ENCODE measurements around the gene PRDM10. TPM values are rescaled to one million over a fixed set of nuclear protein-coding genes. Genes with fewer than 3 reads are reported as not detected.

The PRDM10 gene
- total and polyA plus RNA-seq, 2 donors (not counting 1 experiment from before 2014, with no cell fraction given): 2.5 to 2.9 TPM

DNA sequence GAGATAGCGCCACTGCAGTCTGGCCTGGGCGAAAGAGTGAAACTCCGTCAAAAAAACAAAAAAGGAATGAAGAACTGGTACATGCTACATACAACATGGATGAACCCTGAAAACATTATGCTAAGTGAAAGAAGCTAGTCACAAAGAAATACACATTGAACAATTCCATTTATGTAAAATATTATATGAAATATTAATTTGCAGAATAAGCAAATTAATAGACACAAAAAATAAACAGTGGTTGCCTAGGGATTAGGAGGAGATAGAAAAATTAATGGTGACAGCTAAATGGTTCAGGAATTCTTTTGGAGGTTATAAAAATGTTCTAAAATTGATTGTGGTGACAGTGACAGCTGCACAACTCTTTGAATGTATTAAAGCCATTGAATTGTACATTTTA, 14.7 kb downstream of the PRDM10 start:
- H3K27ac ChIP-seq (ENCODE audit: insufficient read depth, low read length): no peak overlapping the region
- H4K20me1 ChIP-seq (ENCODE audit: control insufficient read depth, extremely low read depth, insufficient read depth, low read length): no peaks in the 10 kb centered on the region
- H3K4me2 ChIP-seq (ENCODE audit: extremely low read depth, insufficient read depth, low read length): no peak overlapping the region
- TF ChIP-seq EZH2 (IDR thresholded peaks at IDR 0.05; ENCODE audit: low read length, missing control alignments): no peak
- TF ChIP-seq, protein P1, sequence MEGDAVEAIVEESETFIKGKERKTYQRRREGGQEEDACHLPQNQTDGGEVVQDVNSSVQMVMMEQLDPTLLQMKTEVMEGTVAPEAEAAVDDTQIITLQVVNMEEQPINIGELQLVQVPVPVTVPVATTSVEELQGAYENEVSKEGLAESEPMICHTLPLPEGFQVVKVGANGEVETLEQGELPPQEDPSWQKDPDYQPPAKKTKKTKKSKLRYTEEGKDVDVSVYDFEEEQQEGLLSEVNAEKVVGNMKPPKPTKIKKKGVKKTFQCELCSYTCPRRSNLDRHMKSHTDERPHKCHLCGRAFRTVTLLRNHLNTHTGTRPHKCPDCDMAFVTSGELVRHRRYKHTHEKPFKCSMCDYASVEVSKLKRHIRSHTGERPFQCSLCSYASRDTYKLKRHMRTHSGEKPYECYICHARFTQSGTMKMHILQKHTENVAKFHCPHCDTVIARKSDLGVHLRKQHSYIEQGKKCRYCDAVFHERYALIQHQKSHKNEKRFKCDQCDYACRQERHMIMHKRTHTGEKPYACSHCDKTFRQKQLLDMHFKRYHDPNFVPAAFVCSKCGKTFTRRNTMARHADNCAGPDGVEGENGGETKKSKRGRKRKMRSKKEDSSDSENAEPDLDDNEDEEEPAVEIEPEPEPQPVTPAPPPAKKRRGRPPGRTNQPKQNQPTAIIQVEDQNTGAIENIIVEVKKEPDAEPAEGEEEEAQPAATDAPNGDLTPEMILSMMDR (conservative IDR thresholded peaks at IDR 0.05 in 1 of 2, IDR thresholded peaks at IDR 0.05 in 1 of 2; ENCODE audit: low read depth in 1 of 2, low read length in 2 of 2): no peak
- H3K36me3 ChIP-seq (ENCODE audit: control insufficient read depth, insufficient read depth, low read length): no peaks in the 10 kb centered on the region
- no peak overlapping the region for H3K4me3 ChIP-seq (replicated peaks in 1 of 4; ENCODE audit: control extremely low read depth in 1 of 4, insufficient read depth in 1 of 4, low read depth in 3 of 4, low read length in 4 of 4)
- no peak for DNase-seq (ENCODE audit: low read depth in 2 of 2)
- H2AFZ ChIP-seq (ENCODE audit: low read length): no peak overlapping the region
- no peaks in the 10 kb centered on the region for H3K4me1 ChIP-seq (ENCODE audit: control insufficient read depth, extremely low read depth, insufficient read depth, low read length)
- H3K9ac ChIP-seq (ENCODE audit: insufficient read depth, low read length): no peak overlapping the region
- no peaks in the 10 kb centered on the region for H3K9me3 ChIP-seq (ENCODE audit: control insufficient read depth, insufficient read depth, low read depth, low read length)
- no peaks in the 10 kb centered on the region for H3K27me3 ChIP-seq (ENCODE audit: control insufficient read depth, insufficient read depth, low read length)
- H3K79me2 ChIP-seq (ENCODE audit: control insufficient read depth, insufficient read depth, low read length): no peaks in the 10 kb centered on the region

DNA sequence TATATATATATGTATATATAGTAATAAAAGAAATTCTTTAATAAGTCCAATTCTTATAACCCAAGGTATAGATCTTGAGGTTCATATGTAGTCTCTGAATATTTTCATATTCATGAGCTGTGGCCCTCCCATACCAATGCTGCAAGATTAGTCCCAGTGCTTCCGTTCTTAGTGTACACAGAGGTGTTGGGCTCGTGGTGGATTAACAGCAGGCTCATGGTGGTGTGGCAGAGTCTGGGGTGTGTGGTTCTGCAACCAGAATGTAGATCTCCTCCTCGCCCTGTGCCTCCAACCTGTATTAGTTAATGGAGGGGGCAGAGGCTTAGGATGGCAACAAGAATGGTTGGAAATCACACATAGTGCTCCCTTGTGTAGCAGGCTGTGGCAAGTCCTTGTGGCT, 16.8 kb downstream of the PRDM10 start:
- Histone ChIP-seq H3K4me1 (ENCODE audit: control insufficient read depth, extremely low read depth, insufficient read depth, low read length) (no peaks in the 10 kb centered on the region), H3K9ac (ENCODE audit: insufficient read depth, low read length) (no peak overlapping the region), H3K36me3 (ENCODE audit: control insufficient read depth, insufficient read depth, low read length) (no peaks in the 10 kb centered on the region), H3K79me2 (ENCODE audit: control insufficient read depth, insufficient read depth, low read length) (no peaks in the 10 kb centered on the region), H2AFZ (ENCODE audit: low read length) (no peak overlapping the region), H3K27me3 (ENCODE audit: control insufficient read depth, insufficient read depth, low read length) (no peaks in the 10 kb centered on the region), H3K9me3 (ENCODE audit: control insufficient read depth, insufficient read depth, low read depth, low read length) (no peaks in the 10 kb centered on the region), H3K27ac (ENCODE audit: insufficient read depth, low read length) (no peak overlapping the region), H4K20me1 (ENCODE audit: control insufficient read depth, extremely low read depth, insufficient read depth, low read length) (no peaks in the 10 kb centered on the region), H3K4me2 (ENCODE audit: extremely low read depth, insufficient read depth, low read length) (no peak overlapping the region), H3K4me3 (replicated peaks in 1 of 4; ENCODE audit: control extremely low read depth in 1 of 4, insufficient read depth in 1 of 4, low read depth in 3 of 4, low read length in 4 of 4) (no peak overlapping the region)
- DNase-seq (ENCODE audit: low read depth in 2 of 2): no peak
- TF ChIP-seq, protein P1 (conservative IDR thresholded peaks at IDR 0.05 in 1 of 2, IDR thresholded peaks at IDR 0.05 in 1 of 2; ENCODE audit: low read depth in 1 of 2, low read length in 2 of 2): no peak
- TF ChIP-seq EZH2 (IDR thresholded peaks at IDR 0.05; ENCODE audit: low read length, missing control alignments): no peak

DNA sequence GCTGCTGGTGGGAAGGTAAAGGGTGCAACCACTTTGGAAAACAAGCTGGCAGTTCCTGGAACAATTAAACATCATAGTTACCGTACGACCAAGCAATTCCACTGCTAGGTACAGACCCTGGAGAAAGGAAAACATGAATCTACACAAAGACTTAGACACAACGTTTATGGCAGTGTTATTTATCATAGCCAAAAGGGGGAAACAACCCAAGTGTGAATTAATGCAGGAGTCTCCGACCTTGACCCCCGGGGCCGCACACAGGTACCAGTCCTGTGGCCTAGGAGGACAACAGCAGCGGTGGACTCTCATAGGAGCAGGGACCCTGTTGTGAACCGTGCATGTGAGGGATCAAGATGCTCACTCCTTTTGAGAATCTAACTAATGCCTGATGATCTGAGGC, 22.5 kb downstream of the PRDM10 start:
- no peaks in the 10 kb centered on the region for H3K9me3 ChIP-seq (ENCODE audit: control insufficient read depth, insufficient read depth, low read depth, low read length)
- H3K4me1 ChIP-seq (ENCODE audit: control insufficient read depth, extremely low read depth, insufficient read depth, low read length): no peaks in the 10 kb centered on the region
- no peaks in the 10 kb centered on the region for H3K36me3 ChIP-seq (ENCODE audit: control insufficient read depth, insufficient read depth, low read length)
- no peak overlapping the region for H3K4me2 ChIP-seq (ENCODE audit: extremely low read depth, insufficient read depth, low read length)
- H3K79me2 ChIP-seq (ENCODE audit: control insufficient read depth, insufficient read depth, low read length): no peaks in the 10 kb centered on the region
- no peak for DNase-seq (ENCODE audit: low read depth in 2 of 2)
- TF ChIP-seq, protein P1 (conservative IDR thresholded peaks at IDR 0.05 in 1 of 2, IDR thresholded peaks at IDR 0.05 in 1 of 2; ENCODE audit: low read depth in 1 of 2, low read length in 2 of 2): no peak
- TF ChIP-seq EZH2 (IDR thresholded peaks at IDR 0.05; ENCODE audit: low read length, missing control alignments): no peak
- no peaks in the 10 kb centered on the region for H3K27me3 ChIP-seq (ENCODE audit: control insufficient read depth, insufficient read depth, low read length)
- no peak overlapping the region for H3K9ac ChIP-seq (ENCODE audit: insufficient read depth, low read length)
- H3K4me3 ChIP-seq (replicated peaks in 1 of 4; ENCODE audit: control extremely low read depth in 1 of 4, insufficient read depth in 1 of 4, low read depth in 3 of 4, low read length in 4 of 4): no peak overlapping the region
- no peaks in the 10 kb centered on the region for H4K20me1 ChIP-seq (ENCODE audit: control insufficient read depth, extremely low read depth, insufficient read depth, low read length)
- no peak overlapping the region for H3K27ac ChIP-seq (ENCODE audit: insufficient read depth, low read length)
- H2AFZ ChIP-seq (ENCODE audit: low read length): no peak overlapping the region

Measured in fibroblast of lung (primary cell).